Measurements from ENCODE around the gene LGALS13. TPM values are rescaled to one million over a fixed set of nuclear protein-coding genes. Genes with fewer than 3 reads are reported as not detected.

Gene LGALS13
- total RNA-seq, 1 donor from 2014 or later = not detected

GRCh38 chr19:39637891-39638290 is 35.6 kb downstream of the LGALS13 start:
- DNase-seq = no peak
- Histone ChIP-seq H3K36me3 (no peaks in the 10 kb centered on the region), H3K9me3 (replicated peaks) (peaks cover 4% of the 10 kb centered on the region), H3K27ac (replicated peaks) (no peak overlapping the region), H3K4me3 (no peak overlapping the region), H3K27me3 (ENCODE audit: low read depth) (peaks cover 69% of the 10 kb centered on the region), H3K4me1 (no peaks in the 10 kb centered on the region)
- intact Hi-C loops (cut with micrococcal nuclease) = no loop called here
- TF ChIP-seq, protein P1, sequence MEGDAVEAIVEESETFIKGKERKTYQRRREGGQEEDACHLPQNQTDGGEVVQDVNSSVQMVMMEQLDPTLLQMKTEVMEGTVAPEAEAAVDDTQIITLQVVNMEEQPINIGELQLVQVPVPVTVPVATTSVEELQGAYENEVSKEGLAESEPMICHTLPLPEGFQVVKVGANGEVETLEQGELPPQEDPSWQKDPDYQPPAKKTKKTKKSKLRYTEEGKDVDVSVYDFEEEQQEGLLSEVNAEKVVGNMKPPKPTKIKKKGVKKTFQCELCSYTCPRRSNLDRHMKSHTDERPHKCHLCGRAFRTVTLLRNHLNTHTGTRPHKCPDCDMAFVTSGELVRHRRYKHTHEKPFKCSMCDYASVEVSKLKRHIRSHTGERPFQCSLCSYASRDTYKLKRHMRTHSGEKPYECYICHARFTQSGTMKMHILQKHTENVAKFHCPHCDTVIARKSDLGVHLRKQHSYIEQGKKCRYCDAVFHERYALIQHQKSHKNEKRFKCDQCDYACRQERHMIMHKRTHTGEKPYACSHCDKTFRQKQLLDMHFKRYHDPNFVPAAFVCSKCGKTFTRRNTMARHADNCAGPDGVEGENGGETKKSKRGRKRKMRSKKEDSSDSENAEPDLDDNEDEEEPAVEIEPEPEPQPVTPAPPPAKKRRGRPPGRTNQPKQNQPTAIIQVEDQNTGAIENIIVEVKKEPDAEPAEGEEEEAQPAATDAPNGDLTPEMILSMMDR (IDR thresholded peaks at IDR 0.05; ENCODE audit: borderline replicate concordance) = no peak

GRCh38 chr19:39641773-39642172 is 39.4 kb downstream of the LGALS13 start:
- TF ChIP-seq, protein P1 (IDR thresholded peaks at IDR 0.05; ENCODE audit: borderline replicate concordance) = no peak
- intact Hi-C loops (cut with micrococcal nuclease) = no loop called here
- H3K9me3 ChIP-seq (replicated peaks) = no peaks in the 10 kb centered on the region
- no peaks in the 10 kb centered on the region for H3K4me1 ChIP-seq
- H3K4me3 ChIP-seq = no peak overlapping the region
- no peak for DNase-seq
- peaks cover 71% of the 10 kb centered on the region for H3K27me3 ChIP-seq (ENCODE audit: low read depth)
- no peak overlapping the region for H3K27ac ChIP-seq (replicated peaks)
- no peaks in the 10 kb centered on the region for H3K36me3 ChIP-seq

DNA sequence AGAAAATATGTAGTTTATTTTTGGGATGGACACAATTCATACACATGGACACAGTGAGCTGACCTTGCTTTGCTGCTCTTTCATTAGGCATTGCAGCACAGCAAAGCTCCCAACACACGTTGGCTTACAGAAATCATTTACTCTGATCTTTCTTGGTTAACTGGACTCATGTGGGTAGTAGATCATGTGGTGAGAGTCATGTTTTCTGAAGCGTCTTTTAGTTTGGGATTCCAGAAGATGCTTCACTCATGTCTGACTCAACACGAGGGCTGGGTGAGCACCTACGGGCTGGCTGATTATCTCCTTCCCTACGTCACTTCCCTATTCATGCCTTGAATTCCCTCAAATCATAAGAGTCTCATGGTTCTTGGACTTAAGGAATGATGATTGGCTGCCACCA is 41.3 kb downstream of the LGALS13 start:
- H3K4me1 ChIP-seq = no peaks in the 10 kb centered on the region
- DNase-seq = no peak
- intact Hi-C loops (cut with micrococcal nuclease) = no loop called here
- TF ChIP-seq, protein P1 (IDR thresholded peaks at IDR 0.05; ENCODE audit: borderline replicate concordance) = no peak
- H3K27me3 ChIP-seq (ENCODE audit: low read depth) = peaks cover 69% of the 10 kb centered on the region
- H3K4me3 ChIP-seq = no peak overlapping the region
- H3K9me3 ChIP-seq (replicated peaks) = no peaks in the 10 kb centered on the region
- H3K27ac ChIP-seq (replicated peaks) = no peak overlapping the region
- H3K36me3 ChIP-seq = no peaks in the 10 kb centered on the region

GRCh38 chr19:39645800-39646411 is 43.6 kb downstream of the LGALS13 start:
- H3K36me3 ChIP-seq = no peaks in the 10 kb centered on the region
- H3K27ac ChIP-seq (replicated peaks) = no peak overlapping the region
- intact Hi-C loops (cut with micrococcal nuclease) = no loop called here
- peaks cover 59% of the 10 kb centered on the region for H3K27me3 ChIP-seq (ENCODE audit: low read depth)
- no peaks in the 10 kb centered on the region for H3K9me3 ChIP-seq (replicated peaks)
- TF ChIP-seq, protein P1 (IDR thresholded peaks at IDR 0.05; ENCODE audit: borderline replicate concordance) = no peak
- H3K4me3 ChIP-seq = no peak overlapping the region
- no peaks in the 10 kb centered on the region for H3K4me1 ChIP-seq
- DNase-seq = no peak

GRCh38 chr19:39647918-39648317 is 45.6 kb downstream of the LGALS13 start:
- Histone ChIP-seq H3K4me3 (no peak overlapping the region), H3K27me3 (ENCODE audit: low read depth) (peaks cover 47% of the 10 kb centered on the region), H3K9me3 (replicated peaks) (no peaks in the 10 kb centered on the region), H3K4me1 (no peaks in the 10 kb centered on the region), H3K27ac (replicated peaks) (no peak overlapping the region), H3K36me3 (no peaks in the 10 kb centered on the region)
- intact Hi-C loops (cut with micrococcal nuclease) = no loop called here
- TF ChIP-seq, protein P1 (IDR thresholded peaks at IDR 0.05; ENCODE audit: borderline replicate concordance) = no peak
- no peak for DNase-seq

All from left ventricle myocardium inferior (tissue), 1 donor.